Activated T-cell treated with anti-CD3 and anti-CD28 coated beads, Interleukin-2, amount 50 U/mL, for 48 hours (primary cell): ENCODE results near the gene MPHOSPH9.

Source experiments
- DNase-seq, 2 experiments: peaks; one replicate each; pipeline ENCODE4 v3.0.0-alpha.2; 2020

Gene MPHOSPH9

DNA sequence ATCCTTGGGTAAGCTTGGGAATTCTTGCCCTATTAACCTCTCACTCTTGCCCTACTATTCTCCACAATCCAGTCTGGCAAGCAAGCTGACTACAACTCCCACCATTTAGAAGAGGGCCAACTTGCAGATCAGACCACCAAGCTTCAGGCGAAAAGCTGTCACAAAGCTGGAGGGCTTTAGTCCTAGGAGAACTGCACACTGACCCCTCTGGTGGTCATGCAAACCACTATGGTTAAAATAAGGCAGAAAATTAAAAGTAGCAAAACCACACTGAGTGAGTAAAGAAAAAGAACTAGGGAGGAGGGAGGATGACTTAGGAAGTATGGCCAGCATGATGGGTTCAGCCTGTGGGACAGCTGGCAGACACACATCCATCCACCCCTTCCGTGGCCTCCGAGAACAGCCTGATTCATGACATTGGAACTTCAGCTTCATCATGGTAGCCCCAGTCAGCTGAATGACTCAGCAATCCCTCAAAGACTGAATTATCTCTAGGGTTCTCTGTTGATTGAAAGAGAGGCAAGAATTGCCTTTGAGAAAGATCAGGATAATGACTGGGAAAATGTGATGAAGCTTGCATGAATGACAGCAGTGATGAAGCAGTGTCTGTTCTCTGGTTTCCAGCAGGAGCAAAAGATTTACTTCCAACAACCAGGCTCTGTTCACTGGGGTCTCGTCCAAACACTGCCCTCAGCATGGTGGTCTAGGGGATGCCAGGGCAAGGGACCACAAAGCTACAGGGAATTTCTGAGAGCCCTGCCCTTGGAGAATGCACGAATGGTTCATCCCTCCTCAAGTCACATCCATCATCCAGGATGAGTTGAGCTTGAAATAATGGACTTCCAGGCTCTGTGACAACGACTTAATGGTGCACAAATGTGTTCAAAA, 106.4 kb downstream of the MPHOSPH9 start:
- no peak for DNase-seq

- no peak for DNase-seq
Observed at GRCh38 chr12:123122626-123123025, 110.3 kb downstream of the MPHOSPH9 start.

DNA sequence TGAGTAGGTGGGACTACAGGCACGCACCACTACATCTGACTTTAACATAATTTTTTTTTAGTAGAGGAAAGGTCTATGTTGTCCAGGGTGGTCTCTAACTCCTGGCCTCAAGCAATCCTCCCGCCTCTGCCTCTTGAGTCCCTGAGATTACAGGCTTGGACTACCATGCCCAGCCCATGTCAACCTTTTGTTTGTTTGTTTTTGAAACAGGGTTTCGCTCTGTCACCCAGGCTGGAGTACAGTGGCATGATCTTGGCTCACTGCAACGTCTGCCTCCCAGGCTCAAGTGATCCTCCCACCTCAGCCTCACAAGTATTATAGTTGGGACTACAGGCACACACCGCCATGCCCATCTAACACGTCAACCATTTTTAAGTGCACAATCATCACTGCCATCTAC, 111.3 kb downstream of the MPHOSPH9 start:
- no peak for DNase-seq

- peak; percentile 36 to 48 for DNase-seq
Observed at GRCh38 chr12:123120452-123121166, 112.3 kb downstream of the MPHOSPH9 start.

DNA sequence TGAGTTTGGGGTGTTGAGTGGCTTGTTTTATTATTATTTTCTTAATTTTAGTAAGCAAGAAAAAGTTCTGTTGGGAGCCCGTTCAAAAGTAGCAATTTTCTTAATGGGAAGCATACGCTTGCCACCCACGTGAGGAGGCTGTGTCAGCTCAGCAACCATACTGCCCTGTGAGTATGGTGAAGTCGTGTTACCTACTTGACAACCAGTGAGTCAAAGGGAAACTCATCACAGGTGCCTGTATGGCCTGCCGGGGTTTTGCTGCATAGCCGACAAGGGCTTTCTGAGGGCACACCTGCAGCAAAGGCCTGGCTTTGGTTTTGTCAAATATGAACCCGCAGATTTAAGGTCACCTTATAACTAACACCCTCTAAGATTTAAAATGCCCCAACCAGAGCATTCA, 113.1 kb downstream of the MPHOSPH9 start:
- peak; percentile 52 to 69 for DNase-seq

GRCh38 chr12:123118497-123118896, 114.4 kb downstream of the MPHOSPH9 start:
- DNase-seq: no peak

DNA sequence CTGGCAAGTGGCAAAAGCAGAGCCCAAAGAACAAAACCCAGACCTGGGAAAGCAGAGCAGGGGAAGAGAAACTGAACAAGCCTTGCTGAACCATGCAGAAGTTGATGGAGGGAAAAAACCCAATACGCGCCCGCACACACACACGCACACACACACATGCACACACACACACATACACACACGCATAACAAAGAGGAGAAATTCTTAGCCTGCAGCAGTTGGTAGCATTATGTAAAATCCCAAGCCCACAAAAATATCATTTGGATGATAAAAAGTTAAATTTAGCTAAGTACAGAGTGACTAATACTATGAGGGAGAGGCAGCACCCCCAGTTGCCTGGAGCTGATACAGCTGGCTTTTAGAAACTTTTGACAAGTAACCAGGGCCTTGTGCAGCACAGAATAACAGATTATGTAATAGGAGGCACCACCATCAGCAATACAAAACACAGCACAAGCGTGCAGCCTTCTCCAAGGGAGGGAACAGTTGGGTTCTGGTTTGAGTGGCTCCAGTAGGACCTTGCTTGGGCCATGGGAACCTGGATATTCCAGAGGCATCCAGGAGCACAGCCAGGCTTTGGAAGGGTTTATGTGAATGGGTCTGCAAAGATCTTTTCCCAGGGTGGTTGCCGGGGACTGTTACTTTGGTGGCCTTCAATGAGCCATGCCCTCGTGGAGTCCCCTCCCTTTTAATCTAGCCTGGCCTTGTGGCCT, 117.4 kb downstream of the MPHOSPH9 start:
- DNase-seq: no peak

- DNase-seq: no peak
Observed at GRCh38 chr12:123114304-123115083, 118.4 kb downstream of the MPHOSPH9 start.

DNA sequence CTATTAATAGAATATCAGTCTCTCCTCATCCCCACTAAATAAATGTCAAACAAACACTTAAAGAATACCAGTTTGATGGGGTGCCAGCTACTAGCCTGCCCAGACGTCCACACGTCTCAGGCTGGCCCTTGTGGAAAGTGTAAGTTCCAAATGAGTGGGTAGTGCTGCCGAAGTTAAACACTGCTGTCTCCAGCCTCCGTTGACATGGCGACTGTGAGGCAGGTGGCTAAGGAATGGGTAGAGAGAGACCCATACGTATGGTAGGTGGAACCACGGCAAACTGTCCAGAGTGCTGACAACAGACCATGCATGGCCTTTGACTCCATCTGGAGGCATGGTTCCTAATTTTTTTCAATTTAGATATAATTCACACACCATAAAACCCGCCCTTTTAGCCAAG, 119.9 kb downstream of the MPHOSPH9 start:
- no peak for DNase-seq

- no peak for DNase-seq
Observed at GRCh38 chr12:123111498-123112165, 121.3 kb downstream of the MPHOSPH9 start.

DNA sequence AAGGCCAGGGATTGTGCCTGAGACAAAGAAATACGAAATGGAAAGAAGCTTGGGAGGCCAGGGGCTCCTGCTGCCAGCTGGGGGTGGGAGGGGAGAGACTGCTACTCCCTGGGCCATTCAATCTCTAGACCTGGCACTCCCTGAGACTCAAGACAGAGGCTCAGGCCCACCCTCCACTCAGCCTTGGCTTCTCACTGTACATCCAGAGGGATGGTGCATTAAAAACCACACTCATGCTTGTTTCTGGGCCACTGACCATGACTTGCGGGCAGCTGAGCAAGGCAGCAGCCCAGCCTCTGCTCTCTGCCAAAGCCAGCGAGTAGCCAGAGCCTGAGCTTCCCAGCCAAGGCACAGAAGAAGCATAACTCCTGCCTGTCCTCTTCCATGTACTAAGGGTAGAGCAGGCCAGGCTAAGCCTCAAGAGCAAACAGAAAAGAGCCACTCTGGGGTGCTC, 123.6 kb downstream of the MPHOSPH9 start:
- DNase-seq: no peak

- no peak for DNase-seq
Observed at GRCh38 chr12:123108682-123109066, 124.3 kb downstream of the MPHOSPH9 start.

DNA sequence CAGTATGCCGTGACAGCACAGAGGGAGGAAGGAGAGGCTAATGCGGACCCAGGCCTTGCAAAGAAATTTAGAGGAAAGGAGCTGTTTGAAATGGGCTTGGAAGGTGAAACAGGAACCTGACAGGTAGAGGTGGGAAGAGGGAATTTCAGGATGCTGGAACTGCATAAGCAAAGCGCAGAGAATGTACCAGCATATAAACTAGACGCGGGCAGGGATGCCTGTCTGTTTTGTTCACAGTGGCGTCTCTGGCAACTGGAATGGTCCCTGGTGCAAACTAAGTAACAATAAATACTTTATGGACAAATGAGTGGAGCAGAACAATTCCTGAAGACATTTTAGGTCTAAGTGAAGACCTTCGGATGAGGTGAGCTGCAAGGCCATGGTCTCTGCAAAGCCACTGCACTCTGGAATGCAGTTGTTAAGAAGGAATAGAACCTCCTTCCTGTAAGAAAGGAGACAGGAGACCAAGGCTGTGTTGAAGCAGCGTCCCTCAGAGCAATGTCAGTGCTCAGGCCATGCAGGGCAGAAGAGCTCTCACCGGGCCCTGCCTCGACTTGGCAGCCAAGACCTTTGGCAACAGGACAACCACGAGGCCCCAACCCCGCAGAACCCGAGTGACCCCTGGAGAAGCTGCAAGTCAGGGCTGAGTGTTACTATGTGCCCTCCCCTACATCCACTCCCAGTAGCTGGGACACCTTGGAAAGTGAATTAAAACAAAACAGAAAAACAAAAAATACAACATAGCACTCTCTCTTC, 124.8 kb downstream of the MPHOSPH9 start:
- DNase-seq: no peak

GRCh38 chr12:123106640-123107359, 126.1 kb downstream of the MPHOSPH9 start:
- DNase-seq: peak; percentile 68 to 73

- no peak for DNase-seq
Observed at GRCh38 chr12:123105211-123105826, 127.6 kb downstream of the MPHOSPH9 start.

DNA sequence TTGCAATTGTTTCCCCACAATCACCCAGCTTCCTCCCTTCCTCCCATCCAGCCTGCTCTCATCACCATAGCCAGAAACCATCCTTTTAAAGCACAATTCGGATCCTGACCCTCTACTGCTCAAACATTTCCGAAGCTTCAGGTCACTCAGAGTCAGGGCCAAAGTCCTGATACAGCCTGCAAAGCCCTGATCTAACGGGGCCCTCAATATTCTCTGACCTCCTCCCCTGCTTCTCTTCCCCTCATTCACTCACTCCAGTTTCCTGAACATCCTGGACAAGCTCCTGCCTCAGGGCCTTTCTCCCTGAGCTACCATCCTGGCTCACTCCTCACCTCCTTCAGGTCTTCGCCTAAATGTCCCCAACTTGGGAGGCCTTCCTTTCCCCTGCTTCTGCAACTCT, 128.1 kb downstream of the MPHOSPH9 start:
- no peak for DNase-seq
